OCI-LY7 (cell line): ENCODE data around the gene RBP5.

Experiments
- EZH2phosphoT487 ChIP-seq: fragments of 200-600 bp; sonication (generic); IDR thresholded peaks from 2 replicates; pipeline ENCODE4 v1.6.1; 2018; ENCODE audit warnings: low read depth, borderline replicate concordance, mild to moderate bottlenecking, mixed run types, antibody characterized with exemption, low read length, moderate library complexity, mixed read lengths
- TF ChIP-seq, protein P1 (sequence below): fragments of 200-600 bp; sonication (generic); conservative IDR thresholded peaks from 2 replicates; pipeline ENCODE4 v1.5.1; 2014; ENCODE audit warnings: mild to moderate bottlenecking, antibody characterized with exemption, low read length, moderate library complexity, mixed read lengths

GRCh38 chr12:7100239-7100638 lies 28.4 kb downstream of the RBP5 start:
- TF ChIP-seq, protein P1, sequence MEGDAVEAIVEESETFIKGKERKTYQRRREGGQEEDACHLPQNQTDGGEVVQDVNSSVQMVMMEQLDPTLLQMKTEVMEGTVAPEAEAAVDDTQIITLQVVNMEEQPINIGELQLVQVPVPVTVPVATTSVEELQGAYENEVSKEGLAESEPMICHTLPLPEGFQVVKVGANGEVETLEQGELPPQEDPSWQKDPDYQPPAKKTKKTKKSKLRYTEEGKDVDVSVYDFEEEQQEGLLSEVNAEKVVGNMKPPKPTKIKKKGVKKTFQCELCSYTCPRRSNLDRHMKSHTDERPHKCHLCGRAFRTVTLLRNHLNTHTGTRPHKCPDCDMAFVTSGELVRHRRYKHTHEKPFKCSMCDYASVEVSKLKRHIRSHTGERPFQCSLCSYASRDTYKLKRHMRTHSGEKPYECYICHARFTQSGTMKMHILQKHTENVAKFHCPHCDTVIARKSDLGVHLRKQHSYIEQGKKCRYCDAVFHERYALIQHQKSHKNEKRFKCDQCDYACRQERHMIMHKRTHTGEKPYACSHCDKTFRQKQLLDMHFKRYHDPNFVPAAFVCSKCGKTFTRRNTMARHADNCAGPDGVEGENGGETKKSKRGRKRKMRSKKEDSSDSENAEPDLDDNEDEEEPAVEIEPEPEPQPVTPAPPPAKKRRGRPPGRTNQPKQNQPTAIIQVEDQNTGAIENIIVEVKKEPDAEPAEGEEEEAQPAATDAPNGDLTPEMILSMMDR = no peak
- TF ChIP-seq EZH2phosphoT487 = no peak
